ENCODE measurements around the gene OXGR1.

GRCh38 chr13:96947343-96947910 is 46.8 kb downstream of the OXGR1 start:
- no peak for TF ChIP-seq CTCF (IDR thresholded peaks at IDR 0.05)
- TF ChIP-seq POLR2A (IDR thresholded peaks at IDR 0.05; ENCODE audit: low read depth): no peak

Data from esophagus muscularis mucosa (tissue), 3 donors.